Activated T-helper 2 cell treated with anti-CD3 and anti-CD28 coated beads, Interferon-gamma antibody, Interleukin-2, Interleukin-4, amounts not matched to agents 10 μg/mL and 5 μg/mL and 100 μg/mL, durations not matched to agents 14 hours and 24 hours and 36 hours (primary cell): ENCODE data around the gene TBX18. TPM values are rescaled to one million over a fixed set of nuclear protein-coding genes. Genes with fewer than 3 reads are reported as not detected.

ENCODE experiments used
- DNase-seq: peaks from one replicate; pipeline ENCODE4 v3.0.0; 2021; ENCODE audit warnings: low spot score
- H3K27ac Mint-ChIP-seq: one replicate; pipeline ENCODE4 v1.8.0; 2021; ENCODE audit warnings: mixed read lengths
- H3K27me3 Mint-ChIP-seq: one replicate; pipeline ENCODE4 v1.8.0; 2021; ENCODE audit warnings: low read depth, mixed read lengths
- H3K36me3 Mint-ChIP-seq: one replicate; pipeline ENCODE4 v1.8.0; 2021; ENCODE audit warnings: low read depth, mixed read lengths
- H3K4me1 Mint-ChIP-seq: one replicate; pipeline ENCODE4 v1.8.0; 2021; ENCODE audit warnings: low read depth, mixed read lengths
- H3K4me3 Mint-ChIP-seq: one replicate; pipeline ENCODE4 v1.8.0; 2021; ENCODE audit warnings: low read depth, mild to moderate bottlenecking, moderate library complexity, mixed read lengths
- H3K9me3 Mint-ChIP-seq: one replicate; pipeline ENCODE4 v1.8.0; 2021; ENCODE audit warnings: mixed read lengths
- intact Hi-C: fragments of 100-400 bp; cut with micrococcal nuclease; formaldehyde crosslinking; loops from one replicate; pipeline ENCODE4 v1.15.1; 2023
- total RNA-seq: library from RNA; stranded (reverse); gene quantifications from 2 replicates; pipeline ENCODE4 v1.2.3, GENCODE V29; 2022

Gene TBX18
- total RNA-seq, 1 donor from 2014 or later = not detected

DNA sequence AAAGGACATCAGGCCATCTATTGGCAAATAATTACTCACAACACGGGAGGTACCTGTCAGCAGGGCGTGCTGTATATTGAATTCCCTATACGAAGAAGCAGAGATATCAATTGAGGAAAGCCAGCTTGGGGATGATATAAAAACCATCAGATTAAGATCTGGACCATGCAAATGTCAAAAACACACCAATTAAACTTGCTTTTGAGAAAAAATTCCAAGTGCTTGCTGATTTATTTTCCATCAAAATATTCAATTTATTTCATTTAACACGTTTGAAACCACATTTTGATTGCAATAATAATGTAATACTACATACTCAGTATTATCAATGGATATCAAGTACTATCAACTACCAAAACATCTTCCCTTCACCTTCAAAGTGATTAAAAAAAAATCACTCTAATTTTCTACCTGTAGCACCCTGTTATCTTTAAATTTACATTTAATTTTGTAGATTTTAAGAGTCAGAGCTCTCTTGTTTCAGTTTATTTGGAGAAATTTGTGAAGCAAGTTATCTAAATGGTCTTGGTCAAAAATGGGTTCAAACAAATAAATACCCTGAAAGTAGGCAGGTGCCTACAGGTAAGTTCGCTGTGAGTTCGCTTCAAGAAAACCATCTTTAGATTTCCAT lies 6.8 kb upstream of the TBX18 start:
- Mint-ChIP-seq H3K4me3 (no peak overlapping the region), H3K4me1 (peaks cover 6% of the 10 kb centered on the region), H3K27me3 (peaks cover 78% of the 10 kb centered on the region), H3K9me3 (no peaks in the 10 kb centered on the region), H3K27ac (no peak overlapping the region), H3K36me3 (no peaks in the 10 kb centered on the region)
- intact Hi-C loops = loop anchor here (10.0 kb wide), 1 partner anchor 554 kb away; no protein-coding TSS in a partner anchor
- DNase-seq = no peak

DNA sequence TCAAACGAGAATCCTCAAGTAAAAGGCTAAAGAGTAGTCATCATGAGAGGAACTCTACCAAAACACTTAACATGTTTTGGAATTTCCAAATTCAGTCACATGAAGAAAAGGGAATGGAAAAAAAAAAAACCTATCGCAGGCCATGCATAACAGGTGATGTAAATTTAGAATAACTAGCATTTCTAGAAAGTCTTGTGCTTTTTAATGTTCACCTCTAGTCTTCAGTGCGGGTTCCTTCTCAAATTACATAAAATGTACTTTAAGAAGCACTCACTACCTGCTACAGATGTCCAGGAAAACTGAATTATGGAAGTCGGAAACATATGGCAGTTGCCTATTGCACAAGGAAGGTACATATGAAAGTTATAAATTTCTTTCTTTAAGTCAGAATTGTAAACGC lies 6.1 kb upstream of the TBX18 start:
- intact Hi-C loops = loop anchor here (10.0 kb wide), 1 partner anchor 554 kb away; no protein-coding TSS in a partner anchor
- Mint-ChIP-seq H3K27ac (no peak overlapping the region), H3K36me3 (no peaks in the 10 kb centered on the region), H3K9me3 (peaks cover 4% of the 10 kb centered on the region), H3K4me1 (peaks cover 6% of the 10 kb centered on the region), H3K27me3 (peaks cover 76% of the 10 kb centered on the region), H3K4me3 (no peak overlapping the region)
- DNase-seq = no peak

DNA sequence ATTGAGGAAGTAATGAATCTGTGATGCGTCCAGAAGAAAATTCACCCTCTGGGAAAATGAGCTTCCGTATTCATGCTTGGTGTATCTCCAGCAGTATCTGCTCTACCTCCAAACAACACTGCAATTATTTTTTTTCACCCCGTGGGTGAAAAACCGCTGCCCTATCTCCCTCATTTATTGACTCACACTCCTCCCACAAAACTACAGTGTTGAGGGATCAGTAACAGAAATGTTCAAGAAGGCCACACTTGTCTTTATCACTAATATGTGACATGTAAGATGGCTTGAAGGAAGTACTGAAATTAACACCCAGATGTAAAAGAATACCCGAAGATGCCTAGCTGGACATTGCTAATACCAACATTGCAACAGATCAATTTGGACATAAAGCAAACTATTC lies 4.9 kb upstream of the TBX18 start:
- Mint-ChIP-seq H3K36me3 (peaks cover 4% of the 10 kb centered on the region), H3K27me3 (peaks cover 78% of the 10 kb centered on the region), H3K9me3 (peaks cover 9% of the 10 kb centered on the region), H3K4me3 (no peak overlapping the region), H3K4me1 (peaks cover 8% of the 10 kb centered on the region), H3K27ac (no peak overlapping the region)
- intact Hi-C loops = loop anchor here (5.0 kb wide), 2 partner anchors 347 to 1062 kb away; partner anchors contain the start of gene SNAP91
- DNase-seq = no peak

DNA sequence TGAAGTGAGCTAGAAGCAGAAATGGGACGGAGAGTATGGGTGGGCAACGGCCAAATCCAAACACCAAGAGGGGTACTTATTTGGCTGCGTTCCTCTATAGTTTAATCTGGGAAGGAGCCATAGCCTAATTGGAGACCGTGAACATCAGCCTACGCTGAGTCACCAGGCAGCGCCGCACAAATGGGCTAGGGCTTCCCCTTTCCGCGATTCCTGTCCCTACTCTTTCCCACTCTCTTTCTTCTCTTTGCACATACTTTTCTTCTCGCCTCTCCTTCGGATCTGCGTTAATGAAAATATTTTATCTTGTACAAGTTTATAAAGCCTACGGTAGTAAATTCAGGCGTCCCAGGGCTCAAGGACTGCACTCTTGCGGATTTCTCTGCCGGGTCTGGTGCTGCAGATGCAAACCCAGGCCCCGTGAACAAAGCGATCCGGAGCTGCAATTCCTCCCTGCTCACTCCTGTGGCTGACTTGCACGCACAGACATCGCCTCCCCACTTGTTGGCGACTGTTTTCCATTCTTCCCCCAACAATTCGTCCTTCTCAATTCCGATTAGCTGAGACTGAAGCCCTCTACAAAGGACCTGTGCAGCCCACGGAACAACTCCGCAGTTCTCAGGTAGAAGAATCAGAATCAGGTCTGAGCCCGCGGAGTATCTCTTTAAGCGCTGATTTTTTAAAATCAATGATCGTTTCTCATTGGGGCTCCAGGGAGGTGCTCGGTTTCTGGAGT lies 4.2 kb upstream of the TBX18 start:
- H3K4me1 Mint-ChIP-seq = peaks cover 8% of the 10 kb centered on the region
- H3K36me3 Mint-ChIP-seq = peaks cover 6% of the 10 kb centered on the region
- no peak overlapping the region for H3K4me3 Mint-ChIP-seq
- H3K27ac Mint-ChIP-seq = no peak overlapping the region
- intact Hi-C loops = loop anchor here (5.0 kb wide), 2 partner anchors 346 to 1061 kb away; partner anchors contain the start of gene SNAP91
- DNase-seq = no peak
- H3K27me3 Mint-ChIP-seq = peaks cover 78% of the 10 kb centered on the region
- H3K9me3 Mint-ChIP-seq = peaks cover 11% of the 10 kb centered on the region

DNA sequence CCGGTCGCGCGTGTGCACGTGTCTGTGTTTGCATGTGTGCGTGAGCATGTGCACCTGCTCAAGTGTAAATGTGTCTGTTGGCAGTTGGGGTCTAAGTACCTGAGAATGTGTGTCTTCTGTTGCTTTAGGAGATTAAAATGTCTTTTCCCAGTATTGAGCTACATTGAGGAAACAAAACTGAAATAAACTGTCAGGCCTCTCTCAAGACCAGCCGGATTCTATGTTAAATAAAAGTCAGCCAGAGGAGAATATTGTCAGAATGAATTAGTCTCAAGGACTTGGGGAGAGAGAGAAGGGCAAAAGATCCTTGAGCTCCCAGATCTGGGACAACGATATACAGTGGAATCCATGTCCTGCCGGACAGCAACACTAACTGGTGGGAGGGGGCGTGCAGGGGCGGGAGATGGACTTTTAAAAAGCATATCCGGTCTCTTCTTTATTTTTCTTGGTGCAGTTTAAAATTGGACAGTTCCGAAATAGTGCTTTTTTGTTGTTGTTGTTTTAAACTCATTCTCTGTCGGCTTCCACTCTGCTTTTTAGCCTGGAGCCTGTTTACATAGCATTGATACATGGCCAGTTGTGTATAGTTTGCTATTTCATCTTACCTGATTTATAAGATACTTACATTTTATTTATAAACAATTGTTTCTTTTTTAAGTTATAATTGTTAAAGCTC lies 3.3 kb upstream of the TBX18 start:
- no peak for DNase-seq
- peaks cover 6% of the 10 kb centered on the region for H3K36me3 Mint-ChIP-seq
- H3K4me1 Mint-ChIP-seq = peaks cover 7% of the 10 kb centered on the region
- H3K9me3 Mint-ChIP-seq = peaks cover 11% of the 10 kb centered on the region
- H3K27ac Mint-ChIP-seq = peak overlapping the region; percentile 1
- no peak overlapping the region for H3K4me3 Mint-ChIP-seq
- H3K27me3 Mint-ChIP-seq = peaks cover 77% of the 10 kb centered on the region
- intact Hi-C loops = loop anchor here (5.0 kb wide), 2 partner anchors 345 to 1060 kb away; partner anchors contain the start of gene SNAP91

DNA sequence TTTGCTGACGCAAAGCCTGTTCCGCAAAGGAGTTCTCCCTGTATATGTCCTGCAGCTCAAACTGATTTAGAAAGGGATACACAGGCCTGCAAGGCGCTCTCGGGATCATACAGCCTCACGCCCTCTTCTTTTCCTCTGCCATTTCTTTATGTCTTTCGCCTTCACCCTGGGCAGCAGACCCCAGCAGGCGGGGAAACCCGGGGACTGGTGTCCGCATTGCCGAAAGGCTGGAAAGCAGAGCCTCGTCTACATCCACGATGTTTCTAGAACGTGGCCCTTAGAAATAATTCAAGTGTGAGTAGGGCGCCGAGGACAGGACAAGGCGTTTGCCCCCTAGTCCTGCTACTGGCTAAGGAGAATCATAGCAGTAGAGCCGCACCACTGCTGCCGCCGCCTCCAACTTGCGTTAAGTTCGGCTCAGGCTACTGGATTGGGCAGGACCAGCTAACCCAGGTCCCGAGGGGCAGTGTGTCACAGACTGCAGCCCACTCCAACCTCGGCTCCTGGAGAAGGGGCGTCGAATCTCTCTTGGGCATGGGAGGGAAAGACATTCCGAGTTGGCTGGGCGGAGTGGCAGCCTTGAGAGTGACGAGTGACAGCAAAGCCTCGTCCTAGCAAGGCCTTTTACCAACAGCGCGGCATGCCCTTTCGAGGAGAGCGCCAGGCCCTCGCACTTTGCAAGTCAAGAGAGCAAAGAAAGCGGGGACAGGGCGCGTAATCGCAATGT lies 2.6 kb upstream of the TBX18 start:
- intact Hi-C loops = loop anchor here (5.0 kb wide), 2 partner anchors 345 to 1060 kb away; partner anchors contain the start of gene SNAP91

DNA sequence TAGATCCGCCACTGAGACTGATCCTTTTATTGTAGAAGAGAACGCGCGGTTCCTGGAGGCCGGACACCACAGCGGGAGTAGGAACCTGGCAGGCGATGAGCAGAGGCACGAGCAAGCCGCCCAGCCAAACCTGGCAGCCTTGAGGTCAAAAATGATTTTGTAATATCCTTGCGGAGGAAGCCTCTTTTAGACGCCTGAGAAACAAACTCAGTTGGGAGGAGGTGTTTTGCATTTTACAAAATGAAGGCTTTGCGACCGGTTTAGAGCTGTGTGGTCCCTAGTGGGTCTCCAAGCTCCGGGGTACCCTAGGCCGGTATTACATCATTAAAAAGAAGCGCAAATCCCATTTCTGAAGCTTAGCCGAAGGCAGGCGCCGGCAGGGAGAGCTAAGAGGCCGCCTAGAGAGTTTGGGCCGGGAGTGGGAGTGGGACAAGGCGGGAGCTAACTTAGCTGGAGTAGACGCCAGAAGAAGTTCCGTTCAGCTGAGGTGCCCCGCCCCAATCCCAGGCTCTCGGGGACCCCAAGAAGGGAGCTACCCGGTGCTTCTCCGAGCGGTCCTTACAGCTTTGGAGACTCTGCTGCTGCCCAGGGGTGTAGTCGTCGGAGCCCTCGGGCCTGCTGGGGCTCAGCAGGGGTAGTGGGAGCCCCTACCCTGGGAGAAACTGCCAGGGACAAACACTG lies 1.9 kb upstream of the TBX18 start:
- H3K27ac Mint-ChIP-seq = no peak overlapping the region
- H3K4me1 Mint-ChIP-seq = peaks cover 7% of the 10 kb centered on the region
- H3K36me3 Mint-ChIP-seq = peaks cover 6% of the 10 kb centered on the region
- DNase-seq = no peak
- peaks cover 11% of the 10 kb centered on the region for H3K9me3 Mint-ChIP-seq
- H3K27me3 Mint-ChIP-seq = peaks cover 77% of the 10 kb centered on the region
- H3K4me3 Mint-ChIP-seq = no peak overlapping the region
- intact Hi-C loops = loop anchor here (5.0 kb wide), 2 partner anchors 344 to 1059 kb away; partner anchors contain the start of gene SNAP91

More for the DNA sequence above, 2.6 kb upstream of the TBX18 start:
- peaks cover 11% of the 10 kb centered on the region for H3K9me3 Mint-ChIP-seq
- DNase-seq = no peak
- H3K27ac Mint-ChIP-seq = no peak overlapping the region
- H3K4me1 Mint-ChIP-seq = peaks cover 7% of the 10 kb centered on the region
- H3K4me3 Mint-ChIP-seq = no peak overlapping the region
- peaks cover 6% of the 10 kb centered on the region for H3K36me3 Mint-ChIP-seq
- peaks cover 79% of the 10 kb centered on the region for H3K27me3 Mint-ChIP-seq

DNA sequence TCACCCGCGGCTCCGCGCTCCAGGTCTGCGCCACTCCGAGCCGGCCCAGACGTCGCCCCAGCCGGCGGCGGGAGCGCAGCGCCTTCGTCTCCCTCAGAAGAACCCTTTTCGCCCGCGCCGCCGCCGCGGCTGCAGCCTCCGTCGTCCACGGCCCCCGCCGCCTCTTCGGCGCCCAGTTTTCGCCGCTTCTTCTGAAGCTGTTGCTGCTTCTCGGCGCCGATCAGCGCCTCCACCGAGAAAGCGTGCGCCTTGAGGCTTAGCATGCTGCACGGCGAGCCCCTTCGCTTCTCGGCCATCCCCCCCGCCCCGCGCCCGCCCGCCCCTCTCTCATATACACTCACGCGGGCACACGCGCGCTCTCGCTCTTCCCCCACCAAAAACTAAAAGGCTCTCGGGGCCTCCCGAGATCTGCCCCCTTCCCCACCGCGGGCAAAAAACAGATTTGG lies 489 bp downstream of the TBX18 start:
- Mint-ChIP-seq H3K27me3 (peaks cover 73% of the 10 kb centered on the region), H3K9me3 (peaks cover 11% of the 10 kb centered on the region), H3K36me3 (peaks cover 6% of the 10 kb centered on the region), H3K4me3 (peak overlapping the region; percentile 46), H3K27ac (peak overlapping the region; percentile 12), H3K4me1 (peaks cover 5% of the 10 kb centered on the region)
- intact Hi-C loops = loop anchor here (1.0 kb wide), 1 partner anchor 10 kb away; no protein-coding TSS in a partner anchor
- DNase-seq = no peak

DNA sequence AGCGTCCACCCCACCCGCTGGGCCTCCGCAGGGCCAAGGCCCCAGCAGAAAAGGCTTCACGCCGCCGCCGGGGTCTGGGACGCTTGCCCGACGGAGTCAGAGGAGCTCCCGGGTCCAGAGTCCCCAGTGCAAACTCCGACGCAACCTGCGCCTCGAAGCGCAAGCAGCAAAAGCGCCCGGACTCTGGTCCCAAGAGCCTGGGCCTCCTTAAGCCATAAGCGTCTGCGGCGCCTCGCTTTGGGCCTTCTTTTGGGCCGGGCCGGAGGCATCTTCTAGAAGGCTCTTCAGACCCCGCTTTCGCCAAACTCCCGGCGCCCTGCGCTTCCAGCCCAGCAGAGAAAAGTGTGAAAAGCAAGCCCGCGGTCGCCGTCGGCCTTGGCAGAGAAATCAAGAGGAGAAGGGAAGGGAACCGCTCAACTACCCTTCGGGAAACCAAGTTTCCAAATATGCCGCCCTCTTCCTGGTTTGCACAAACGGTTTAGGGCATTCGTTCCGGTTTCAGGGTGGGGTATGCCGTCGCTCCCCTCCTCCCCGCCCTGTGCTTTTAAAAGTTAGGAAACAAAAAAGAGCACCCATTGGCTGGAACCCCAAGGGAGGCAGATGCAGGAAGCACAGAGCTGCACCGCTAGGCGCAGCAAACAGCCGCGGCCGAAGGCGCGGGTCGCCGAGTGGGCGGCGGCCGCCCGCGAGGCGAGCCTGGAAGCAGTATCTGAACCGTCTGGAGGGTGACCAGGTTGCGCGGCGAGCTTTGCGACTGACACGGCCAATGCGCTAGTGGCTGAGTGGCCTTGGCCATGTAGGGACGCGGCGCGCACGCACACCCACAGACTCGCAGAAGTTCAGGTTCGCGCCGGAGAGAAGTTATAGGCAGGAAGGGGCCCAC lies 1.2 kb downstream of the TBX18 start:
- H3K4me3 Mint-ChIP-seq = peak overlapping the region; percentile 10
- H3K27me3 Mint-ChIP-seq = peaks cover 67% of the 10 kb centered on the region
- H3K9me3 Mint-ChIP-seq = peaks cover 11% of the 10 kb centered on the region
- intact Hi-C loops = no loop called here
- no peak for DNase-seq
- H3K4me1 Mint-ChIP-seq = peaks cover 5% of the 10 kb centered on the region
- no peak overlapping the region for H3K27ac Mint-ChIP-seq
- H3K36me3 Mint-ChIP-seq = peaks cover 6% of the 10 kb centered on the region

DNA sequence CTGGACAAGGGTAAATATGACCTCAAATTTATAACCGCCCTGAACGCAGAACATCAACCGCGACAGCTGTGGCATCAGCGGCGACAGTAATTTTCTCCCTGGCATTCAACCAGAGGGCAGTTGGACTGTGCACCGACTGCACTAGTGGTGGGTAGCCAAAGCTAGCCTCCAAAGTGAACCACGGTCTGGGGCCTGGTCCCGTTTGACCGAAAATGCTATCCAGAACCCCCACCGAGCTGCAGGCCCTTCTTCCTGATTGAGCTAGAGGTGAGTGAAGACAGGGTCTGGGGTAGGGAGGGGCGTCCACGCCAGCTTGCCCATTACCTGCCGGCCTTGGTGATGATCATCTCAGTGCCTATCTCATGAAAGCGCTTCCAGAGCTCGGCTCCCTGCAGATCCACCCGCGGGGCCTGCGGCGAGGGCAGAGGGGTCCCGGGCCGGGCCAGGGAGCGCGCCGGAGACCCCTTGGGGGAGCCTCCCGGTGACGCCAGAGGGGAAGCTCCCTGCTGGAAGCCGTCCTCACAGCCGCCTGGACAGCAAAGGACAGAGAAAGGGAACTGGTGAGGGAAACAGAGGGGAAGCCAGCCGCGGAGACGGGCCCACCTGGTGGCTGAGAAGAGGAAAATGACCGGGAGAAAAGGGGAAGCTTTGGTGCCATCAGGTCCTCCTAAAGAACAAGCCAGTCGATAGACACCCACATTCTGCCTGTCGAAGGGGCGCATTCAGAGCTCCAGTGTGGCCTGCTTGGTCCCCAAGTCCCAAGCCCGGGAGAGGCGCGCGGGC lies 2.0 kb downstream of the TBX18 start:
- peaks cover 6% of the 10 kb centered on the region for H3K36me3 Mint-ChIP-seq
- DNase-seq = no peak
- H3K27ac Mint-ChIP-seq = no peak overlapping the region
- intact Hi-C loops = no loop called here
- H3K4me3 Mint-ChIP-seq = no peak overlapping the region
- peaks cover 11% of the 10 kb centered on the region for H3K9me3 Mint-ChIP-seq
- peaks cover 5% of the 10 kb centered on the region for H3K4me1 Mint-ChIP-seq
- H3K27me3 Mint-ChIP-seq = peaks cover 59% of the 10 kb centered on the region
